HG03175 (cell line): ENCODE results near the gene STK4.

ENCODE experiments used
- ATAC-seq: cut with Tn5 transposase; IDR thresholded peaks from one replicate; pipeline ENCODE4 v1.9.1; 2021; ENCODE audit warnings: mild to moderate bottlenecking, moderate library complexity; ENCODE audit not compliant: unreplicated experiment

The STK4 gene

DNA sequence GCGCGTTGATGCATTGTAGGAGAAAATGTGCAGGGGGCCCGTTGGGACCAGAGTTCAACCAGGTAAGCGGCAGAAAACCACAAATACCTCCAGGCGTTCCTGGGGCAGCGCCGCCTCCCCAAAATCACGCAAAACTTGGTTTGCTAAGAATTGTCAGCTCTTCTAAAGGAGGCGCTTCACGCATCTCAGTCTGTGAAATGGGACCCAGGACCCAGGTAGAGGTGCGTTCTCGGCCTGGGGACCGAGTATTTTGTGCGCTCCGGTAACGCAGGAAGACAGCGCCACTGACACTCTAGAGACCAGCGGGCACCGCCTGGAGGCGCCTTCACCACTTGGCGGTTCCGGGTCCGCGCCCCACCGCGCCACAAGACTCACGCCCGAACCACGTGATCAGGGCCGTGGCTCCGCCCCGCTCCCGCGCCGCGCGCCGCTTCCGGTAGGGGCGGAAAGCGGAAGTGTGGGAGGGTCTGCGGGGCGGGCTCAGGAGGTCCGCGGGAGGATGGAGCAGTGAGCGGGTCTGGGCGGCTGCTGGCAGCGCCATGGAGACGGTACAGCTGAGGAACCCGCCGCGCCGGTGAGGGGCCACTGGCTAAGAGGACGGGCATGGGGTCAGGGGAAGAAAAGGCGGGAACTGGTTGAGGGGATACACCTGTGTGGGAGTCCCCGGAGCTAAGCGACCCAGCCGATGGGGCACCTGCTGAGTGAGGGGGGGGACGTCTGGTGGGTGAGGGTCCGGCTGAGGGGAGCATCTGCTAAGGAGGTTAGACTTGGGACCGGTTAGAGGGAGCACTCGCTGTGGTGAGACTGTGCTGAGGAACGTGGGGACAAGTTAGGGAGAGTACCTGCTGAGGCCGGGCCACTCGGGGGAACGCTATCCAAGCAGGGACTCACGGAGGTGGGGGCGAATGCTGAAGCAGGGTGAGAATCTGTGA is at the start of gene STK4:
STK4 (plus strand) TSS at position 483 of the 932 bp plus-strand sequence; CDS start at position 540, 57 bp downstream.
- peak; percentile 69 for ATAC-seq

GRCh38 chr20:44916586-44916985 is 49.7 kb upstream of the STK4 start:
- no peak for ATAC-seq

DNA sequence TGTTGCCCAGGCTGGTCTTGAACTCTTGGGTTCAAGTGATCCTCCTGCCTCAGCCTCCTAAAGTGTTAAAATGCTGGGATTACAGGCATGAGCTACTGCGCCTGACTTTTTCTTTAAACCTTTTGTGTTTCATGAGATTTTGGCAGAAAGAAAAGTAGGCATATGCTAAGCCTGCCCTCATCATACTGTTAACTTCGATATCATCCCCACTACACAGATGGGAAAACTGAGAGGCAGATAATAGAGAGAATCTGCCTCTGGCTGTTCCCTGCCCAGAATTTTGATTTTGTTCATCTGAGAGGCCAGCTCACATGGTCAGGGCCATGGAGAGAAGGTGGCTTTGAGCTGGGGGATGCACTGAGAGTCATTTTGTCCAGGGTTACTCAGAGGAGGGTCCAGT is 48.9 kb upstream of the STK4 start:
- no peak for ATAC-seq

DNA sequence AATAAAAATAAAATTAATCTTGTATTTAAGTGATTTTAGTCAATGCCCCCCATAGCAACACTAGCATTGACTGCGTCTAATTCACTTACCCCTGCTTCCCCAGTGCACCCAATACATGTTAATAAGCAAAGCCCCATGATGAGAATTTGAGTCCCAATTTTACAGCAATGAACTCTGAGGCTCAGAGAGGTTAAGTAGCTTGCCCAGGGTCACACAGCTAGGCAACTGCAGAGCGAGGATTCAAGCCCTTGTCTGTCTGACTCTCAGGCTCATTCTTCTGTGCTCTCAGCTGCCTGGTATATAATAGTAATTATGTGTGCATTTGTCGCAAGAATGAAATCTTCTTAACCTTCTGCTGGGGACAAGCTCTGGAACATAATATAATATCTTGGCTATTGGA is 48.0 kb upstream of the STK4 start:
- no peak for ATAC-seq

DNA sequence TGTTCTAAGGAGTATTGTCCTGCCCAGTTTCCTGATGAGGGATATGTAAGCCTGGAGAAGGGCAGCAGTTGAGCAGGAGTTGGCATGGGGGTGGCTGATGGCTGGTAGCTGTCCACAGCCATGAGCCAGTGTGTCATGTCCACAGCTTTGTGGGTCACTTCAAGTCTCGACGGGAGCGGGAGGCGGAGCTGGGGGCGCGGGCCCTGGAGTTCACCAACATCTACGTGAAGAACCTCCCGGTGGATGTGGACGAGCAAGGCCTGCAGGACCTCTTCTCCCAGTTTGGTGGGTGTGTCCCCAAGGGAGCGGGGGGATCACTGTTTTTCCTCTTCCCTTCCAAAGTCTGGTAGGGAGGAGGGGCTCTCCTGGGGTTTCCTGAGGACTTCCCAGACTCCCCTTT is 47.6 kb upstream of the STK4 start:
- no peak for ATAC-seq

- no peak for ATAC-seq
Observed at GRCh38 chr20:44921447-44921846, 44.9 kb upstream of the STK4 start.

DNA sequence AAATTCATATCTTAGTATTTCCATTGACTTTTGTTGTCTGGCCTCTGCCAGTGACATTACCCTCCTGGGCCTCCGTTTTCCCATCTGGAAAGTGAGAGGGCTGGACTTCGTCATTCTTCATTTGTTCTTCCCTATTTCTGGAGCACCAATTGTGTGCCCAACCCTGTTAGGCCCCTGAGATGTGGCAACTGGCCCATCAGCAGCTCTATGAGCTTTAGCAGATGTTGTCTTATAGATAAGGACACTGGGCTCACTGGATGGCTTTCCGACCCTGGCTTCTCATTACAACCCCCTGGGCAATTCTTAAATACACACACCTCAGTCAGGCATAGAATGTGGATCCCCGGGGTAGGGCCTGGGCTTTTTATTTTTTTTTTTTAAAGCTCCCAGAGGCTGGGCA is 41.8 kb upstream of the STK4 start:
- ATAC-seq, result no peak

DNA sequence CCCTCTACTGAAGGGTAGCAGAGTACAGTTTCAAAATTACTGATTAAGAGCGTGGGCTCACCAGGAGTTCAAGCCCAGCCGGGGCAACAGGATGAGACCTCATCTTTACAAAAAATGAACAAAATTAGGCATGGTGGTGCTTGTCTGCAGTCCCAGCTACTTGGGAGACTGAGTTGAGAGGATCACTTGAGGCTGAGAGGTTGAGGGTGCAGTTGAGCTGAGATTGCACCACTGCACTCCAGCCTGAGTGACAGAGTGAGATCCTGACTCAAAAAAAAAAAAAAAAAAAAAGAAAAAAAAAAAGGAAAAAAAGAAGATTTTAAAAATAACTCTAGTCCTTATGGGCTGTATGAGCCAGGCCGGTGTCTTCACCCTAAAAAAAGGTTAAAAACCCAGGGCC is 37.7 kb upstream of the STK4 start:
- ATAC-seq, result no peak

- no peak for ATAC-seq
Observed at GRCh38 chr20:44930517-44931168, 35.7 kb upstream of the STK4 start.

DNA sequence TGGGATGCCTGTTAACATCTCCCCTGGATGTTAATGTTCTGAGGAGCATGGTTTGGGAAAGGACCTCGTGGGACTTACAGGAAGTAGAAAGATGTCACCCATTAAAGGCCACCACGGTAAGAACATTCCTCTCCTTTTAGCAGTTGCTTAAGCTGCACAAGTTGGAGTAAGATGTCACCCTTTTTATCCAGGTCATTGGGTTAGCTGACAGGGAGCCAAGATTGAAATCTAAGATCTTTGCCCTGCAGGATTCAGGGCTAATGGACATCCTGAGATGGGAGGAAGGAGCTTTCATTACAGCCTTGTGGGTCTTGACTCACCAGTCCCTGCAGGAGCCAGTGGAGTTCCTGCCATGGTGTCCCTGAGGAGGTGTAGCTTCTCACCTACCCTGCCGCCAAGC is 34.4 kb upstream of the STK4 start:
- no peak for ATAC-seq

- ATAC-seq, result no peak
Observed at GRCh38 chr20:44932916-44933315, 33.4 kb upstream of the STK4 start.

GRCh38 chr20:44936510-44936909 is 29.8 kb upstream of the STK4 start:
- ATAC-seq, result no peak

DNA sequence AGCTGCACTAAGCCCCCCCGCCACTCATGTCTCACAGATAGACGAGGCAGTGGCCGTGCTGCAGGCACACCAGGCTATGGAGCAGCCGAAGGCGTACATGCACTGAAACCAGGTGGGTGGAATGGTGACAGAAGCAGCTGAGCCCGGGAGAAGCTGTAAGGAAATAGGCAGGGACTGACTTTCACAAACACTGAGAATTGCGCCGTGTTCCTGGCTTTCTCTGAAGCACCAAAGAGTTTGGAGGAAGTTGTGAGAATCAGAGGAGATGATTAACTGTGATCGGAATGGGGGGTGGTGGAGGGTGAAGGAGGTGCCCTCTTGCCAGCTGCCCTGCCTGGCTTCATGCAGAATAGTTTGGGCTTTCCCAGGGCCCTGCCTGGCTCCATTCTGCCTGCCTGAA is 27.7 kb upstream of the STK4 start:
- no peak for ATAC-seq

DNA sequence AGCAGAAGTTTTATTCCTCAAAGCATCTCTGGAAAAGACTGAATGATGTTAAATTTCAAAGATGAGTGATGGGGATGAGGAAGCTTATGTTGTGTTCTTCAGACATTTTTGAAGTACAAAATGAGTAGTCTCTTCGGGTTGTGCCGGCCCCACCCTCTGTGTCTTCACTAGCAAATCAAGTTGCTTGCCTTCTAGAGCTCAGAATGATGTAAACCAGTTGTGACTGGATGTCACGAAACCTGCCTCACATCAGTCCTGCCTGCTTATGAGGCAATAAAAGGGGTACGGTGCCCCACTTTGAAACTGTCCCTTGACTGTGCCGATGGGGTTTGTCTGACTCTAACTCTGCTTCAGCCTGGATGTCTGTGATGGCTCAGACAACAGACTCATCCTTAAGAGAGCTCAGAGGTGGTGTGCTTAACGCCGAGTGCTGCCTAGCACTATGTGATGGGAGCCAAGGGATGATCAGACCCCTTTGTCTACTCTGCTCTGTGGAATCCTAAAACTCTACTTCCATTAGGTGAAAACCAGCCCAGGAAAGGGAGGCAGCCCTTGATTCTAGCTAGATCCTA is 25.1 kb upstream of the STK4 start:
- ATAC-seq, result no peak

DNA sequence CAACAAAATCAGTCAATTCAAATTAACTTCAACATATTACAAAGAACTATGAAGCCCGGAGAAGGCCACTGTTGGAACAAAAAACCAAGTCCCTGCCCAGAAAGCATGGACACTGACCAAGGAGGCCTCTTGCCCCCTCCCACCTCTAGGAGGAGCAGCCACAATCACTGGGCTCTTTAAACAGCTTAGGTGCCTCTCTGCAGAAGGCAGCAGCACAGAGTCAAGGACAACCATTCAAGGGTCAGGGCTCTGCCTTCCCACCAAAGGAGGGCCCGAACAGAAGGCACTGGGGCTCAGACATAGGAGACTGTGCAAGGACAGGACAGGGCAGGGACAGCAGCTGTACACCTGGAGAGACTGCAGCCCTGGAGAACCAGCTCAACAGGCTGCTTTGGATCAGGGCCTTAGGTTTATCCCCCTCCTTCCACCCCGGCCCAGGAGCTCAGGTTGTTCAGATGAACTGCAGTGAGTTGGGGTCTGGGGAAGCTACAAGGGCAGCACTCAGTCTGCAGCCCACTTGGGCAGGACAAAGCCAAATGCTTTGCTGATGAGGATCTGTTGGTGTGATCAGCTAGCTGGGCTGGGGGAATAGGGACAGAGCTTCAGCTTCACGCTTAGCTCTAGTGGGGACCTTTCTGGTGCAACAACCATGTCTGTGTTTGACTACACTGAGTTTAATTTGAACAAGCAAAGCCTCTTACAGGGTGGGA is 23.9 kb upstream of the STK4 start:
- no peak for ATAC-seq

- ATAC-seq, result no peak
Observed at GRCh38 chr20:44943828-44944227, 22.5 kb upstream of the STK4 start.

GRCh38 chr20:44945261-44945660 is 21.1 kb upstream of the STK4 start:
- no peak for ATAC-seq

DNA sequence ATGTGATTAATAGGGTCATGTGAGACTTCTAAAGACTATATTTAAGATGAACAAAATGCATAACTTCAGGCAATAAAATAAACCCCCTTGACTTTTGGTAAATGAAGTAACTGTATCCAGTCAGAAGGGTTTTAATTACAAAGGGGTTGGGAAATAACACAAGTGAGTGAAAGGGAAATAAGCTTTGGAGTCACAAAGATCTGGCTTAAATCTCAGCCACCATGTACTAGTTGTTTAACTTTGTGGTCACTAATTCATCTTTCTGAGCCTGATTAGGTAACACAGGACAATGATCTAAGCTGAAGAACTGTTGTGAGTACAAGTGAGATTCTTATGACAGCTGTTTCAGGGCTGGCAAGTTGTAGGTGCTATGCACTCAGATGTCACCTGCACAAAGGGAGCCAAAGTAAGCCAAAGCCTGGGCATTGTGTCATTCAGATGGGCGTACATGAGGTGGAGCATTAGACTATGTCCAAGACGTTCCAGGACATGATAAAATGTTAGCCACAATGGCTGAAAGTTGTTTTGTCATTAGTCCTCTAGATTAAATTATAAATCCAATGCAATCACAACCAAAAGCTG is 19.9 kb upstream of the STK4 start:
- no peak for ATAC-seq

- no peak for ATAC-seq
Observed at GRCh38 chr20:44948107-44948506, 18.2 kb upstream of the STK4 start.

GRCh38 chr20:44948513-44948912 is 17.8 kb upstream of the STK4 start:
- no peak for ATAC-seq

- ATAC-seq, result no peak
Observed at GRCh38 chr20:44950368-44950767, 15.9 kb upstream of the STK4 start.
